SK-N-DZ (cell line): ENCODE data around the gene HLTF.

Experiments used
- DNase-seq: peaks from one replicate; pipeline ENCODE4 v3.0.0-alpha.2; 2015; ENCODE audit warnings: low spot score

Gene HLTF

DNA sequence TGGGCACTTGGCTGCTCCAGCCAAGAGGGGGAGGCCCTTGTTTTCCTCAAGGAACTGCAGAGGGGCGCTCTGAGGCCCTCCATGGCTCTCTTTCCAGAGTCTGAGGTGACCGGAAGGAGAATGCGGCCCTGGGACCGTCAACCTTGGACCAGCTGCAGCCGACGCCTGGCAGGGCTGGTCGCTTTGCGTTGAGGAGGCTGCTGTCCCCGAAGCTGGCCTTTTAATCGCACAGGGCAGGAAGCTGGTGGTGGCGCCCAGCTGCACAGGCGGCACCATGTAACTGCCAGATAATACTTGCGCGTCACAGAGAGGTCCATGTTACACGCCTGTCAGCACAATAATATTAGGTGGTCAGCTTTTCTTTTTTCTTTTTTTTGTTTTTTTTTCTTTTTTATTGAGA lies 875 bp upstream of the HLTF start:
- no peak for DNase-seq

DNA sequence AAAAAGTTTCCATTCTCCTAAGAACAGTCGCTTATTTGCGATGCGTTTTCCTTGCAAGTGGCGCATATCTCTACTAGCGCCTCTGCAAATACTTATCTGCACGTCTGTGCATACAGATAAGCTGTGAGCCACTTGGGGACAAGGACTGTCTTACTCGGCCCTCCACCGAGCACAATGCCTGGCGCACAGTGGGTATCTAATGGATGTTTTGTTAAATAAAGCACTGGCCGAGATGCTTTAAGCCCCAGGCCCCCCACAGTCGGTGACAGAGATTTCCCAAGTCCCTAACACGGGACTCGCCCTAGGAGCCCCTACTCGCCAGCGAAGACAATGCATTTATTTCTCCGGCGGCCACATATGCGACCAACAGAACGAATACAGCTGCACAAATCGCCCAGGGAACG lies 503 bp downstream of the HLTF start:
- DNase-seq, result peak; percentile 61

DNA sequence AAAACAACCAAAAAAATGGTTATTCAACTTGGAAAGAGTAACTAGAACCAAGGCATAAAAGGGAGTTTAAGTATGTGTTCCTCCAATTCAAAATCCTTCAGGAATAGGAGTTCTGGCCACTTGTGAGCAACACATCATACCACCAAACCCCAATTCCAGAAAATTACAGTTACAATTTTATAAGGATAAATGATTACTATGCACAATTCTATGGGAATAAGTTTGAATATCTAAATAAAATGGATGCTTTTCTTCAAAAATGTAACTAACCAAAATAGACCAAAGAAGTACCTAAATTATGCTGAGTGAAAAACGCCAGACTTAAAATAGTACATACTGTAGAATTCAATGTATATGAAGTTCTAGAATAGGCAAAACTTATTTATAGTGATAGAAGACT lies 4.6 kb downstream of the HLTF start:
- DNase-seq, result no peak

DNA sequence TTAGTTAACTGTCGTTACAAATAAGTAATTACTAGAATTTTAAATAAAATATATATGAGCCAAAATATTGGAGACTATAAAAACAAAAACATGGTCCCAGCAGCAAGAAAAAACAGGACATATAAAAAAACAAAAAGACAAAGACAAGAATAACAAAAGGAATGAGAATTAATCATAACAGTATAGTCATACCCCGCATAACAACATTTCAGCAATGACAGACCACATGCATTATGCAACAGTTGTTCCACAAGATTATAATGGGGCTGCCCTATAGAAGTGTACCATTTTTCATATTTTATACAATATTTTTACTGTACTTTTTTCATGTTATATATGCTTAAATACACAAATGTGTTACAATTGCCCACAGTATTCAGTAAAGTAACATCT lies 5.6 kb downstream of the HLTF start:
- no peak for DNase-seq

DNA sequence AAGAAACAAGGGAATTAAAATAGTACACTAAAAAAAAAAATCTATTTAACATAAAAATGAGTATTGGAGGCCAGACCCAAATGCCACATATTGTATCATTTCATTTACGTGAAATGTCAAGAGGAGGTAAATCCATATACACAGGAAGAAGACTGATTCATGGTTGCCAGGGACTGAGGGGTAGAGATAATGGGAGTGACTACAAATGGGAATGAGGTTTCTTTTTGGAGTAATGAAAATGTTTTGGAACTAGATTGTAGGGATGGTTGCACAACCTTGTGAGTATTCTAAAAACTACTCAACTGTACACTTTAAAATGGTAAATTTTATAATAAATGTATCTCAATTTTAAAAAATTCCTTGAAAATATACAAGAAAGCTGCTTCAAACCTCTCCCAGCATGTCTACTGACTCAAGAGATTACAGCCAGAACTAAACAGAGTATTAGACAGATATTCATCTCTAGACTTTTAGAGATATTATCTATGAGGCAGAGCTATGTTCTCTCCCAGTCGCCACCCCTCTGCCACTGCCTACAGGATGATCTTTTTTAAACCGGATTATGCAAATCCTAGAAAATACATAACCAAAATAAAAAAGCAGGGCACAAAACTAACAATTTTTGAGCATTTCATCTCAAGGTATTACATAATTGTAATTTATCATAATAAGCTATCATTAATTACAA lies 6.2 kb downstream of the HLTF start:
- DNase-seq, result no peak

DNA sequence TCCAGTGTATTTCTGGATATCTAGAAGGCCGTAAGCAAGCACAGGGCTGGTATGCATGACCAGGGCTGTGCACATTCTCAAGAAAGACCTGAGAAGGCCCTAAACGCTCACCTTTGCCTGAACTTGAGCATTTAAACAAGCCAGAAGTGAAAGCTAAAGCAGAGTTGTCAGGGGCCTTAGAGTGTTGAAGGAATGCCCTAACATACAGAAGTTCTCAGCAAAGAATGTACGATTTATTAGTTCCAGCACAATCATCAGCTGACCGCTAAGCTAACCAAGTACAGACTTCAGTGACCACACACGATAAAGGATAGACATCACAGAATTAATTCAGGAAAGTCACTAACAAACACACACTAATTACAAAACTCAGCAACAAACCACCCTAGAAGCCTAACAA lies 8.7 kb downstream of the HLTF start:
- DNase-seq, result no peak

DNA sequence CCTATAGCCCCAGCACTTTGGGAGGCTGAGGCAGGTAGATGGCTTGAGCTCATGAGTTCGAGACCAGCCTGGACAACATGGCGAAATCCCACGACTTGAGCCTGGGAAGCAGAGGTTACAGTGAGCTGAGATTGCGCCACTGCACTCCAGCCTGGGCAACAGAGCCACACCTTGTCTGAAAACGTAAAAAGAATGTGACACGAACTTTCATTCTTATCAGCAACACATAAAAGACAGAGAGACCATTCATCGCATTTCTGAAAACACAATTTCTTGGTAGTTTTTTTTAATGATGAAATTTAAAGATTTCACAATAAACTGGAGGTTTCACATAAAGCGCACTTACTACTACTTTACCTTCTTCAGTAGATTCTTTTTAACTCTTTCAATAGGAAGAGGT lies 18.4 kb downstream of the HLTF start:
- DNase-seq, result no peak

DNA sequence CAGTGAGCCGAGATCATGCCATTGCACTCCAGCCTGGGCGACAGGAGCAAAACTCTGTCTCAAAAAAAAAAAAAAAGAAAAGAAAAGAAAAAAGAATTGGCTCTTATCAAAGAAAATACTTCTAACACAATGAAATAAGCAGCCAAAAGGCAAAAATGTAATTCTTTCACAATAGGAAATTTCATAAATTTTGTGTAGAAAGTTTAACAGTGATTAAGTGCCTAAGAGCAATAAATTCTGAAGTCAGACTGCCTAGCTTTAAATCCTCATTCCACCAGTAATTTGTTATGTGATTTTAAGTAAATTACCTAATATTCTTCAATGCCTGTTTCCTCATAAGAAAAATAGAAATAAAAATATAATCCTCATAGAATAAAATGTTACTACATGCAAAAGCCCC lies 24.6 kb downstream of the HLTF start:
- DNase-seq, result no peak

DNA sequence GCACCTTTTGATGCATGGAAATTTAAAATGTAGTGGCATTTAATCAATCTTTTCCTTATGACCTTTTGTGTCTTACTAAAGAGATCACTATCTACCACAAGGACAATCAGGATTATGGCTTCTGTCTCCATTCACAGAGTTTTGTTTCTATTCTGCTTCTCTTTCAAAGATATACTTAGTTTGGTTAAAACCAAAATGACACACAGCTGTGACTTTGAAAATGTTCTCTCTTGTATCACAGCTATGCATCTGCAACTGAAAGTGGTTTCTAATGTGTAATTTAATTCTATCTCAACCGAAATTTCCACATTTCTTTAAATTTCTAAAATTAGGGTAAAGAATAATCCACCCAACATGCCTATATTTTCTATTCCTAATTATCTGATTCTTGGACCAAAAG lies 27.7 kb downstream of the HLTF start:
- DNase-seq, result no peak

DNA sequence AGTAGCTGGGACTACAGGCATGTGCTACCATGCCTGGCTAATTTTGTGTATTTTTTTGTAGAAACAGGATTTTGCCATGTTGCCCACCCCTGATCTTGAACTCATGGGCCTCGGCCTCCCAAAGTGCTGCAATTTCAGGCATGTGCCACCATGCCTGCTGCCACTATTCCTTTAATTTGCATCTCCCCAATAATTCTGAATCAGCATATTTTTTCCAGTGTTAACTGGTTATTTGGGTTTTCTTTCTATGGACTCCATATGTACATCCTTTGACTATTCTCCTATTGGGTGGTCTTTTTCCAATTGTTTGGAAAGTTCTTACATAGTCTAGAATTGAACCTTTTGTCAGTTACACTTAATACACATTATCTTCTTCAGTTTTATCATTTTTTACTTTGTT lies 28.1 kb downstream of the HLTF start:
- DNase-seq, result no peak

DNA sequence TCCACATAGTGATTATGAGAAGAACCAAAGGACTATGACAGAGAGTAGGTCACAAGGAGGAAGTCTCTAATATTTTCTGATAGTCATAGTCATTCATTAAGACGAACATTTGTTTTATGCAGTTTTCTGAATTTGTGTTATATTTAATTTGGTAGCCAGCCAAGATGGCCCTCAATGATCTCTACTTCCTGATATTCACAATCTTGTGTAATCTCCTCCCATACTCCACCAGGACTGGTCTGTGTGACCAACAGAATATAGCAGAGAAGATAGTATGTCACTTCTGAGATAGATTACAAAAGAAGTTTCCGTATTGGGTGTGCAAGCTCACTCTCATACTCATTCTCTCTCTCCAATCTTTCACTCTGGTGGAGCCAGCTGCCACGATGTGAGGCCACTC lies 30.8 kb downstream of the HLTF start:
- no peak for DNase-seq

DNA sequence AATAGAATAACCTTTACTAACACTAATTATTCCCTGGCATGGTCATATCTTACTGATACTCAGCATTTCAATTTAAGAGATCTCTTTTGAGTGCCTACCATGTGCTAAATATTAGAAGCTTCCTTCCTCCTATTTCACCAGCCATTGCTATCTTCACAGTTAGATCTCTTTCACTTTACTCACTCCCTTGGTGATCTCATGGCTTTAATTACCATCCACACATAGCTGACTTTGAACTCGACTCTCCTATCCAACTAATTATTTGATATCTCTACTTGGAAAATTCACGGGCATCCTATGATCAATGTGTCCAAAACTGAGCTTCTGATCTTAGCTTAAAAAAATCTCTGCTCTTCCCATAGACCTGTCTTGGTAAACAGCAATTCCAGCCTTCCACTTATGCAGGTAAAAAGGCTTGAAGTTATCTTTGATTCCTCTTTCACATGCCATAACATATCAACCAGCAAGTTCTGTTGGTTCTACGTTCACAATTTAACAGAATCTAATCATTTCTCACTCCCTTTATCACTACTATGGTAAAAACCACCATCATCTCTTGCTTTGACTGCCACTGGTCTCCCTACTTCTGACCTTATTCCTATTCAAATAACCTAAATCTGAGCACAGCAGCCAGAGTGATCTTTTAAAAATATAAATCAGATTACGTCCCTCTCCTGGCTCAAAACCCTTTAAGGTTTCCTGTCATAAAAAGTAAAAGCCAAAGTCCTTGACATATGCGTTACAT lies 41.8 kb downstream of the HLTF start:
- DNase-seq, result no peak

DNA sequence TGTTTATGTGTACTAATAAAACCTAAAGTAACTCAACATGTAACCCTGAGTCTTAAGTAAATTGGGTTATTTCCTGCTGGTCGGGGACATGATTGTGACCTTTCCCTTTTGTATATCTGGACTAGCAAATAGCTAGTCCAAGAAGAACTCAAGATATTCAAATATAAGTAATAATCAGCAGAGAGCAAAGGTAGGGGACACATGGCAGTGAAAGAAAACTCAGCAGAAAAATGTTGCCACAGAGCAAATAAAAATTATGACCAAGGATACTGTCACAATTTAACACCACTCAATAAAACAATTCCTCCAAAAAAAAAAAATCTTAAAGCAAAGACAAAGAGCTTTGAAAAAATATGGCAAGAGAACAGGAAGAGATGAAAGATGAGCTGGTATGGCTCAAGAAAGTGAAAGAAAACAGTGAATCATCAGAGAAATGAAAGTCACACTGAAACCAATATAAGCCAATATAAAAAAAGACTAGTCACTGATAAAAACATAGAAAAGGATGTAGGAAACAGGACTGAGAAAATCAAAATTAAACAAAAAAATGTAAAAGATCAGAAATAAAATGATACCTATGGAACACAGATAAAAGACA lies 43.4 kb downstream of the HLTF start:
- no peak for DNase-seq

DNA sequence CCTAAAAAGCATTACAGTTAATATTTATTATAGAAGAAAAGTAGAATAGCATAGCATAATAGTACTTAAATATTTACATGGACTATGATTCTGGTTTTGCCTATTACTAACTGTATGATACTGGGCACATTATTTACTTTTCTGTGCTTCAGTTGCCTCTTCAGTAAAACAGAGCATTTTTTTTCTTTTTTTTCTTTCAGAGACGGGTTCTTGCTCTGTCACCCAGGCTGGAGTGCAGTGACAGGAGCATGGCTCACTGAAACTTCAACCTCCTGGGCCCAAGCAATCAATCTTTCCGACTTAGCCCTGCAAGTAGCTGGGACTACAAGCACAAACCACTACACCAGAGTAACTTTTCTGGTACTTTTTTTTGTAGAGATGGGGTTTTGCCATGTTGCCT lies 48.0 kb downstream of the HLTF start:
- no peak for DNase-seq

DNA sequence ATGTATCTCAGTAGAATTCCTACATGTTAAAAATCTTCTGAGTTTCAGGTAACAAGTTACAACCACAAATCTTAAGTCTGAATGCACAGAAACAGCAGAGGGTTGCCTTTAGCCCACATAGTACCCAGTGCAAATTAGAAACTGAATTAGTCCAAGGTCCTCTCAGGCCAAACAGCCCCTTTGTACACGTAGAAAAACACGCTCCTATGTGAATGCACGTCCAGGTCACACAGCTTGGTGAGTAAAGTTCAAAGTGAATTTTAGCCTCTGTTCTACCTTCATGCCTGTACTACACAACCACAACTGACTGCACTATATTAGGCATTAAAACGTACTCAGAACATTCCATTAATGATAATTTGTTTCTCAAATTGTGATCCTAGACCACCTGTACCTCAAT lies 48.6 kb downstream of the HLTF start:
- DNase-seq, result no peak

DNA sequence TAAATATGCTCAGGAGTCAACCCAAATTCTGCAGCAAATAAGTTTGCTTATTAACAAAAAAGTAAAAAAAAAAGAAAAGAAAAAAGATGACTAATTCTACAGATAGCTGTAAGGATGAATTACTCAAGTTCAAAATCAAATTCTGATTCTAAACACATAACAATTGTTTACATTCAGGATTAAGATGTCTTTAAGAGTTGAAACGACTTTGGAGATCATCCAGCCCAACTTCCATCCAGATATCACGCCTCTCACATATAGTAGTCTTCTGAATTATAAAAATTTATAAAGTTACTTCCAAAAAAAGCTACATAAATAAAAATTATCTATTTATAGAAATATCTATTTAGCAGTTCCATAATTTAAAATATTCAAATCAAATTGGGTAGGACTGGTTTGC lies 55.2 kb downstream of the HLTF start:
- DNase-seq, result no peak

DNA sequence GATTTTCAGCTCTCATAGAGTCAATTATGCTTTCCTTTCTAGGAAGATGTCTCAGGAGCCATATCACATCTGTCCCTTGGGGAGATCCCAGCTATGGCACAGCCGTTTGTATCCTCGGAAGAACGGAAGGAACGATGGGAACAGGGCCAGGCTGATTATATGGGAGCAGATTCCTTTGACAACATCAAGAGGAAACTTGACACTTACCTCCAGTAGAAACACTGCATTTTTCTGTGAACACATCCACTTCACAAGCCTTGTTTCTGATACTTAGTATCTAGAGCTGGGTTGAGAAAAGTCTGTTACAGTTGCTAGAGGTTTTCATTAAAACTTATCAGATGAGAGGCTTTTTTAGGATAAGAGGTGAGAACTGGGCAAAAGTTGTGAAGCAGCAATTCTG lies 59.6 kb downstream of the HLTF start:
- no peak for DNase-seq

DNA sequence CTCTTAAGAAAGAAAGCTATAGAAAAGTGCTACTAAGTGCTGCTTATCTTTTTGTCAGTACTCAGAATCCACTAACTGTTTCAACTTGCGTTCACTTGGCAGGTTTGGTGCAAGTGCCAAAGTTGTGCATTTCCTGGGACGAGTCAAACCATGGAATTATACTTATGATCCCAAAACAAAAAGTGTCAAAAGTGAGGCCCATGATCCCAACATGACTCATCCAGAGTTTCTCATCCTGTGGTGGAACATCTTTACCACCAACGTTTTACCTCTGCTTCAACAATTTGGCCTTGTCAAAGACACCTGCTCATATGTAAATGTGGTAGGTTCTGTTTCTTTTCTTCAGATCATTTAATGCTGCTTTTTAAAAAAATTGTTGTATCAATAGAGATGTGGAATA lies 62.4 kb downstream of the HLTF start:
- no peak for DNase-seq

DNA sequence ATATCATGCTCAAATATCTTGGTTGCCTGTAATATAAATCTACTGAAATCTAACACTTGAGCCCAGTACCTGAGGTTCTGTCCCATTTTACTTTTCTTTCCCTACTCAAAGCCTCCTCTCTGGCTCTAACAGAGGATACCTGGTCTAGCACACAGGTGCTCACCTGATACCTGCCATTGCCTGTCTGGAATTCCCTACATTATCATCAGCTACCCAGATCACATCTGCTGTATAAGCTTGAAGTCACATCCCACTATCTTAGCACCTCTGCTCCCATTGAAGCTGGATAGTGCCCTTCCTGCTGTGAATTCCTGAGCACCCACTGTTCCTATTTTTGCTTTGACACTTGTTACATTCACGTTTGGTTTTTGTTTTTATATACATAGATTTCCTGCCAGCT lies 64.5 kb downstream of the HLTF start:
- no peak for DNase-seq

DNA sequence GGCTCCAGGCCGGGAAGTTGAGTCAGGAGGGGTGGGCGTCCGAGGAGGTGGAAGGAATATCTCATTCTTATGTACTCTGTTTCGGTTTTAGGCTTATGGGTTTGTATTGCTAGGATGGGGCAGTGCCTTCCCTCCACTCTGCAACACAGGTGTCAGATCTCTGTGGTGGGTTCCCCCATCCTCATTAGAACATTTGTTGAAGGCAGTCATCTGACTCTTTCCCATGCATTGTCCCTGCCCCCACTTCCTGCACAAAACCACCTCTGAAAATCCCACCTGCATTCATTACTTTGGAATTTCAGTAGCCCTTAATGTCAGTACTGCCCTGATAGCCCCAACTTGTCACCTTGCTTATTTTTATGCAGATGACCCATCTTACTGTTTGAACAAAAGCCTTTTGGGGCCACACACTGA lies 65.5 kb downstream of the HLTF start:
- no peak for DNase-seq

DNA sequence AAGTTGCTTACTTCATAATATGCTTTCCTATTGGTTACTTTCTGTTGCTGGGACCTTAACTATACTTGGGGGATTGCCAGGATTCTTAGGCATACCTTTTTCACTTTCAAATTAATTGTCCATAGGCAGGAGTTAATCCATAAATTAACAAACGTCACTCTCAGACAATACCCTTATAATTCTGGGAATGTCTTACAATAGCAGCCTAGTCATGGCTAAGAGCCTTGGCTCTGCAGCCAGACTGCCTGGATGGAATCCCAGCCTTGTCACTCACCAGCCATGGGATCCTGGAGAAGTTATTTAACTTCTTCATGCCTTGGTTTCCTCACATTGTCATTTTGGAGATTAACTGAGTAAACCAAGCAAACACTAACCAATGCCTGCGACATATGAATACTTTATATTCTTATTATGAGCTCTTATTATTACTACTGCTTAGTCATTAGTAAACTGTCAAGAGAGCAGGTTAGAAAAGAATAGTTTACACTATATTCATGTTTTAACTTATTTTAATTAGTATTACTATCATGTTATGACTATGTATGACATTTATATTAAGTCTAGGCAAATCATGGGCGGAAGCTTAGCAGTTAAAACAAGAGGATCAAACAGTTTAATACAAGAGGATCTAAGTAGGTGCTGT lies 66.0 kb downstream of the HLTF start:
- no peak for DNase-seq

DNA sequence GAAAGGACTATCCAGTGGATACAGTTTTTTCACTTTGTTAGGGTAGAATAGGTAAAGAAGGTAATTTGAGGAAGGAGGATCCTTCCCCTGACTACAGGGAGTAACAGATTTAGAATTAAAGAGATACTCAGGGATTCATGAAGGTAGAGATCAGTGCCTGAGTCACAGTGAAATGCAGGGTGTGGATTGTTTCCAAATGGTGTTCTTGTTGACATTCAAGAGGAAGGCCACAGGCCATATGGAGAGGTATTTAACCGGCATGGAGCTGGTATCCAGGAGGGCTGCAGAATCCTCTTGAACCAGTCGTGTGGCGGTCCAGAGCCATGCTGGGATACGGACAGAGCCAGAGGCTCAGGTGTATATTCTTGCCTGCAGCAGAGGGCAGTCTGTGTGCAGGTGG lies 66.8 kb downstream of the HLTF start:
- DNase-seq, result no peak

DNA sequence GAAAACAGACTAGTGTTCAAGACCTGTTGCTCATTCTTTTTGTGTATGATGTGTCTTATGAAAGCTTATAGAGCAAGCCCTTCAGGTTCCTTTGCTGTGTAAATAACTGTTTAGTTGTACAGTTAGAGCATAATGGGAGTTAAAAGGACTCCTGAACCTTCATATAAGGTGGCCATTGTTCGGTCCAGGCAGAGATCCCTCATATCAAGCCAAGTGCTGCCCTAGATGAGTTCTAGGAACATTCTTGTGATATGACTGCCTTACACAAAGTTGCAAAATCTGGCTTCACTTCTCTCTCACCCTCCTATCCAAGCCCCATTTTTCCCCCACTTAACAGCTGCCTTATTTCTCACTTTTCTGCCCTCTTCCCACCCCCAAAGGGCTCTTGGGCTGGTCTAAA lies 68.1 kb downstream of the HLTF start:
- DNase-seq, result no peak
